ENCODE measurements around the gene NOS3.

NOS3 gene

DNA sequence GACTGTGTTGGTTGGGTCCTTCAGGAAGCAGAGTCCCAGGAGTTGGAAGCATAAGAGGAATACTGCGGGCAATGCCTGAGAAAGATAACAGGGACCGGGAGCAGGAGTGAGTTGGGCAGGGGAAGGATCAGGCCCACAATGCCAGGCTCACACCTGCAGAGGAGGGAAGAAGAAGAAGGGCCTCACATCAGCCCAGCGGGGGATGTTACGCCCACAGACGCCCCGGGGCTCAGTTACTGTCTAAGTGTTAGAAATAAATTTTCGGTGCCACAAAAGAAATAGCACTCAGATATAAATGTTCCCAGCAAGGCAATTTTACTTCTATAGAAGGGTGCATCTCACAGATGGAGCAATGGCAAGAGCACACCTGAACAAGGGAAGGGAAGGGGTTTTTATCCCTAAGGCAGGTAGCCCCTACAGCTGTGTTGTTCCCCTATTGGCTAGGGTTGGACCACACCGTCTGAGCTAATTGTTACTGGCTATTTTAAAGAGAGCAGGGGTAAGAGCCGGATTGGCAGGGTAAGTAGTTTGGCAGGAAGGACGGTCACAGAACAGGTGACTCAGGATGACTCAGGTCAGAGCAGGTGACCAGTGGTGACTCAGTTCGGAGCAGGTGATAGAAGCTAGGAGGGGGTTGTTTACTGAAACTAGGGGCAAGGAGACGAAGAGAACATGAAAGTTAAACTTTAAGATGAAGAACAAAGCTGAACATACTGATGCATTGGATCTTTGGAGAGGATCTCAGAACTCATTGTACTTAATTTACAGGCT is at the start of gene NOS3:
NOS3 (plus strand) TSS at position 602 of the 771 bp plus-strand sequence. CDS start 2,787 bp downstream, outside the sequence.
- no peak for DNase-seq (ENCODE audit: low read depth, low spot score)

DNA sequence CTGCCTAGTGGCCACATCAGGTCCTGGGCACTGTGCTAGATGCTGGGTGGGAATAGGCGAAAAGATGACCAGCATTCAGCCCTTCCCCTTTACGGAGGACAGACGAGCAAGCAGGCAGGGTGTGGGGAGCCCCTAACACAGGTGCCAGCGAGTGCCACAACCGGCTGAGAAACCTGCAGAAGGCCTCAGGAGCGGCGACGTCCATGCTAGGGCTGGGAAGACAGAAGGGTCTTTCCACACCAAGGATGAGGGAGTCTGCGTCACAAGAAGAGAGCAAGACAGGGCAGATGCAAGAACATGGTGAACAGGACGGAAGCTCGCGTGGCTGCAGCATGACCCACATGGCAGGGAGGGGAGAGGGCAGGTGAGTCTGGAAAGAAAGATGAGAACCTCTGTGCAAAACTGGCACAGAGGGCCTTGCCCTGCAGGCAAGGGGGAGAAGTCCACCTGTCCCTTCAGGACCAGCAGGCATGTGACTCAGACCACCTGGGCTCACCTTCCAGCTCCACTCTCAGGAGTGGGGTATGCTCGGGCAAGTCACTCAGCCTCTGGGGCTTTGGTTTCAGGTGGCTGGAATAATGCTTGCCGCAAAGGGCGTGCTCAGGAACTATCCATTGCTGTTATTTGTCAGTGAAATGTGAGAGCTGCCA is 49.3 kb upstream of the NOS3 start:
- no peak for DNase-seq (ENCODE audit: low read depth, low spot score)

DNA sequence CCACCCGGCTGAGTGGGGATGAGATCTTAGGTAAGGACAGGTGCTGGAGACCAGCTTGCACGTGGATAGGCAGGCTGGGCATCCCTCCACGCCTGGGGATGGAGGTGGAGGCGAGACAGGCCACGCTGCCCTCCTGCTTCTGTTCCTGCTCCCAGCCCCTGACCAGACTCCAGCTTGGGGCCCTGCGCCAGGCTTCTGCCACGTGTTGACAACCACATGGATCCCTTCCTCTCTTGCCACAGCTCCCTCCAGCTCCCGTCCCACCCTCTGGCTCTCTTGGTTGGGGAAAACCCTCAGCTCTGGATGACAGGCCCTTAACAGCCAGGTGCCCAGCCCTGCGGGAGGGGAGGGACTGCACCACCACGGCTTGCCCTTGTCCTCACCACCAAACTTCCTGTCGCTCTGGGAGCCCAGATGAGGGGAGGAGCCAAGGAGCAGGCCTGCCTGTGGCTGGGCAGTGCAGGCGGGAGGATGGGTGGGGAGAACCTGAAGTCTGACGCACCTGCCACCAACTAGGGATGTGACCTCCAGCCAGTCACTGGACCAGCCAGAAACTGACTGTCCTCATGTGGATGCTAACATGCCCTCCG is 48.7 kb upstream of the NOS3 start:
- DNase-seq (ENCODE audit: low read depth, low spot score) = no peak

DNA sequence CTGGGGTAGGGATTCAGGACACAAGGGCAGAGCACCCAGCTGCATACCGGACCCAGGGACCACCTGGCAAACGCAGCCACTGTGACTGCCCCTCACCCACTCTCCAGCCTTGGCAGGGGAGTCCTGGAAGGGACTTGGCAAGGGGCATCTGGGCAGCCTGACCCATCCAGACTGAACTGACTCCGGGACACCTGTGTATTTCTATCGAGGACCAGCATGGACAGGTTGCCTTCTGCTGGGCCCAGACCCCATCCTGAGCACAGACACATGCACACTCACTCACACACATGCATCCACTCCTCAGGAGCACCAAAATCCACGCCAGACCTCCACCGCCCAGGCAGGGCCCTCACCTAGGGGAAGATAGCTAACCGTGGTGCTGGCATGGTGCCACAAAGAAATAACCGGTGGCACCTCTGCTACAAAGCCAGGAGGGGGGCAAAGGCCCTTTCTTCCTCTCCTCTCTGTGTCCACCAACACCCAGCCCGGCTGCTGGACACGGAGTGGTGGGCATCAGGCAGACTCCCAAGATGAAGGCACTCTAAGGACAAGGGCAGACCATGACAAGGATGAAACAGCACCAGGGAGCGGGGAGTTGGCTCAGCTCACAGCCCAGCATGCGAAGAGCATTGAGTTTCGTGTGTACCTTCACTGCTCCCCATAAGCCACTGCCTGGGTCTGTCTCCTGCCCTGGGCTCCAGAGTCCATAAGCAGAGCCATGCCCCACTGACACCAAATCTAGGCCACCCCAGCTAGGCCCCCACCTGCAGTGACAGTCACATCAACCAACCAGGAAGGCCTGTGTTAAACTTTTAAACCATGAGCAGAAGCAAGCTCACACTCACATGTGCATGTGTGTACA is 48.0 kb upstream of the NOS3 start:
- no peak for DNase-seq (ENCODE audit: low read depth, low spot score)

DNA sequence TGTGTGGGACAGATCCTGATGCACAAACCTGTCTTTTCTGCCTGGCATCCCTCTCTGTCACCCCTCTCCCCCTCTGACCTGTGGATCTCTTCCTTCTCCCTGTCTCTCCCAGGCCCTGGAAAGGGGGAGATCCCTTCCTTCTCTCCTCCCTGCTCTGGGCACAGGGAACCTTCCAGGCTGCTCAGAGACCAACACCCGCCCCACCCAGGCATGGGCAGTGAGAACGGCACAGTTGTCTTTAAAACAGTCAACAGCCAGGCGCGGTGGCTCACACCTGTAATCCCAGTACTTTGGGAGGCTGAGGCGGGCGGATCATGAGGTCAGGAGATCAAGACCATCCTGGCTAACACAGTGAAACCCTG is 47.4 kb upstream of the NOS3 start:
- DNase-seq (ENCODE audit: low read depth, low spot score) = no peak

DNA sequence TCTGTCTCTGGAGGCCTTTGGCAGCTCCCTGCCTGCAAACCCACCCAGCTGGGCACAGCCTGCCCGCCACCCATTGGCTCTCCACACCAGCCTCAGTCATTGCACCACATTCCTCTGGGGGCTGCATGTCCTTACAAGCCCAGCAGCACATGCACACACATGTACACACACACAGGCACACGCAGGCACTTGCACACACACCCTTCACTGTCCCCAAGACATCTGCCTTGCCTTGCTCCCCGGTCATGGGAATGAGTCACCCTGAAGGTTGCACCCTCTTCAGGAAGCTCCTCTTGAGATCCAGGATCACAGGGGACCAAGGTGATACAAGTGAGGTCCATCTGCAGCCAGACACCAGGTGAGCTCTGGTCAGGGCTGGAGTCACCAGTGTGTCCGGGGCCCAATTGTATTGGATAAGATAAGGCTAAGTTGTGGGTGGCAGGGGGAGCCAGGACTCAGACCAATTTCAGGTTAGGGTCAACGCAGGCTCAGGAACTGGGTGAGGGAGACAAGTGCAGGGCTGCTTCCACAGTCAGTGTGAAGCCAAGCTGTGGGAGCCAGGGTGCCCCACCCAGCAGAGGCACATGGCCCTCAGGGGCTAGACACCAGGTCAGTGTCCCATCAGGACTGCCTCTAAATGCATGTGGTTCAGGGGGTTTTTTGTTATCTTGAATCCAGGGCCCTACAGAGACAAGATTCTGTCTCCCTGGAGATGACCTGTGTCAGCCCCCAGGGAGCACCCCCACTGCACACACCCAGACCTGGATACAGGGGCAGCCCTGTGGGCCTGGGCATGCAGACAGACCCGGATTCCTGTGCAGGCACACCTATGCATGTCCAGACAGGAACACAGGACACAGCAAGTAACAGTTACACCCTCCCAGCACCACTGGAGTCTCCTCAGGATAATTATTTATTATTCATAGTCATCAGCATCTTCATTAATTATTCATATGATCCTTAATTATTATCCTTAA is 46.5 kb upstream of the NOS3 start:
- no peak for DNase-seq (ENCODE audit: low read depth, low spot score)

DNA sequence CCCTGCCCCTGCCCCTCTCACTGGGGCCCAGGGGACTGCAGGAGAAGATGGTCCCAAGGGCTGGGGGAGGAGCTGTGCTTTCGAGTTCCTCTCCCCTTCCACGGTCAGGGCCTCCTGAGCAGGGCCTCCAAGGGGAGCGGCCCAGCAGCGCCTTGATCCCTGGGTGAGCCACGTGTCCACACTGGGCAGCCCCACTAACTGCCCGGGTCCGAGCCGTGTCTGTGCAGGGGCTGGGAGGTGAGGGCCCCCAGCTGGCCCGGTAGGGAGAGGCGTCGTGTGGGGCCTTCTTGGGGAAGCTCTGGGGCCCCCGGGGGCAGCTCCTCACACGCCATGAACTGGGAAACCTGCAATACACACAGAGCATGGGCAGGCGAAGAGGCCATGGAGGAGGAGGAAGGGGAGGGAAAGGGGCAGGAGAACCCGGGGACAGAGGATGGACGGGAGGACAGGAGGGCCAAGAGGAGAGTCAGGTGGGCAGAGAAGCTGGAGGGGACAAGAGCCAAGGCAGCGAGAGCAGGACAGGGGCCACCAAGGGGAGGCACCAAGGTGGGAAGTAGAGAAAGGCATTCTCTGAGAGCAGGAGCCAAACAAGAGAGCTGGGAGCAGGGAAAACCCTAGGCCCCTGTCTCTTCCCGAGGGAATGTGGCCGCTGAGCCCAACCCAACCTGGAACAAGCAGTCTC is 45.5 kb upstream of the NOS3 start:
- DNase-seq (ENCODE audit: low read depth, low spot score) = no peak

DNA sequence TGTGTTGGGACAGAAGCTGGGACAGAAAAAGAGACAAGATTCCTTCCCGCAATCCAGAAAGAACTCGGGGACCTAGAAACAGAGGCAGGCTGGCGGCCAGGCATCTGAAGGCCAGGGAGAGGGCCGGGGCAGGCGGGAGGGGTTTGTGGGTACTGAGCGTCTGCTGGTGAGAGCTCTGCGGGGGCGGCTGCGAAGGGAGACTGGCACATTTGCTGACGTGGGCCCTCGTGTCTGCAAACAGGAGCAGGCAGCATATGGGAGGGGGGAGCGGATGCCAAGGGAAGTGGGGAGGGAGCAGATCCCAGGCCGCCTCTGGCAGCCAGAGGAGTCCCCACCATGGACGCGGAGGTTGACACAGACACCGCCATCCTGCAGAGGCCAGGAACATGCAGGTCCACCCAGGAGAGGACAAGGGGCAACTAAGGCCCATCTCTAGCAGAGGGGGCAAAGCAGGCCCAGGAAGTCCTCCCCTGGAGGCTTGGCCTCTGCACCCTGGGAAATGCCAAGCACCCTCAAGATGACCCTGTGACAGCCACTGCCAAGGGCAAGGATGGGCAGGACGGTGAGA is 44.9 kb upstream of the NOS3 start:
- no peak for DNase-seq (ENCODE audit: low read depth, low spot score)

DNA sequence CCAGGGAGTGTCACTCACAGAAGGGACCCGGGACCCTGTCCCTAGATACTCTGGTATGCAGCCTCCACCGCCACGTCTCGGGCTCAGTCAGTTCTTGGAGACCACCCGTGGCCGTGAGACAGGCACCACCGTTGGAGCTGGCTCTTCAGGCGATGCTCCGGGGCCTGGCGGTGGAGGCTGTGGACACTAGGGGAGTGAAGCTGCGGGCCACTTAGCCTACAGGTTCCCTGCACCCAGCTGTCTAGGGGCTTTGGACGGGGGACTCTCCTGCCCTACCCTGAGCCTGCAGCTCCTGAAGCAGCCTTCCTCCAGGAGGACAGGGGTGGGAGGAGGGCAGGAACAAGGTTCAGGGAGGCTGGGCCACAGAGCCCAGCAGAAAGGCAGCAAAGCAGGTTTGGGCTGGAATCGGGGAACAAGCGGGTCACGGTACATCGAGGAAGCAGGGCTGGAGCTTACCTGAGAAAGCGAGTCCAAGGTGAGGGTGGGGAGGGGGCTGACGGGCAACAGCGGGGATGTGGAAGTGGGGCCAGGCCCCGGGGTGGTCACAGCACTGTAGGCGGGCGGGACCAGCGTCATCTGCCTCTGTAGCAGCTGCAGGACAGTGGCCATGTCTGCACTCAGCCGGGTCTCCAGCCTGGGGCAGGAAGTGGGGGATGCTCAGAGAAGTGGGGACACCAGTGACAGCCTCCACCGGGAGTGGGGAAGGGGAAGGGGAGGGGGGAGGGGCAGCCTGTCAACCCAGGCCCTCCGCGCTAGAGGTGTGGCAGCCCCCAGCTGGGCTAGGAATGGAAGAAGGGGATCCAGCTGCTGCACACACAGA is 44.2 kb upstream of the NOS3 start:
- DNase-seq (ENCODE audit: low read depth, low spot score) = no peak

DNA sequence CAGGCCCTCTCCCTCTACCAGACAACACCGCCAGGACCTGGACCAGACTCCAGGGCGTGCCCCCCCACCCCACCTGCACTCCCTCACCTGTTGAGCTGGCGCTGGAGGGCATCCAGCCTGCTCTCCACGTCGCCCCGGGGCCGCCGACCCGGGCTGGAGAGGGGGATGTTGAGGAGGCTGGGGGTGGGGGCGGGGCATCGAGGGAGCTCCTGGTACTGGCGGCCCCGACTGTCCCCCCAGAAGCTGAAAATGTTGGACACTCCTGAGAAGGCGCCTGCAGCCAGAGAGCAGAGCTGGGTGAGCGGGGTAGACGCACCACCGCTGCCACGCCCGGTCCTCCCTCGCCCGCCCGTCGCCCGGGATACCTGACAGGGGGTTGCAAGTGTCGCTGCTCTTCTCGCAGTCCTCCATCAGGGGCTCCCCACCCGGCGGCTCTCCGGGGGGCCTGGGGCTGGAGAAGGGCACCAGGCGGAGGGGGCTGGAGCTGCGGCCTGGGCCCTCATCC is 43.5 kb upstream of the NOS3 start:
- DNase-seq (ENCODE audit: low read depth, low spot score) = no peak

DNA sequence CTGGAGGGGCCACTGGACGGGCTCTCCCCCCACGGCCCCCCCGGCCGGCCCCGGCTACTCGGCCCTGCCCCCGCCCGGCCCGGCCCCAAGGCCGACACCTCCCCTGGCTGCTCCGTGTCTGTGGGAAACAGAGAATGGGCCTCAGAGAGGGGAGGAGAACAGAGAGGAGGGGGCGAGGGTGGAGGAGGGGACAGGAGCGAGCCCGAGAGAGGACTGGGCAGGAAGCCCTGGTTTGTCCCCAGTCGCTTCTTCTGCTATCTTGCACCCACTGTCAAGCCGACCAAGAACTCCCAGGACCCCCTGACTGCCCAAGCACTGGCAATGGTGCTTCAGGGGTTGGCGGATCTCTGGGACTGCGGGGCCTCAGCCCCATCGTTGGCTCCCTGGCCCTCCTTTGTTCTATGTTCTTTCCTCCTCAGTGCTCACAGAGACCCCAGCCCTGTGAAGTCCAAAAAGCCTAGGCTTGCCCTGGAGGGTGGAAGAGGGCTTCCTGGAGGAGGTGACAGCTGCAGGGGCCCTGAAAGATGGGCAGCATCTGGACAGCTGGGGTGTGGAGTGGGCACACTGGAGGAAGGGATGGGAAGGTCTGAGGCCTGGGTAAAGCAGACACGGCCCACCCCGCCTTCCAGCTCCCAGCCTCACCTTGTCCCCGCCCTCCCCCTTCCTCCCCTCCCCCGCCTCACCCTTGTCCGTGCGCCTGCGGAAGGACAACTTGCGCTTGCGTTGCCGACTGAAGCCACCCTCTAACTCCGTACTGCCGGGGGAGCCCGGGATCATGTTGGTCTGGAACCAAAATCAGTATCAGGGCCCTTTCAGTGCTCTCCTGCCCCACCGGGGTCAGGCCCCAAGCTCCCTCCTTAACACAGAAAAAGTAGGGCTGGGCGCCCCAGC is 42.8 kb upstream of the NOS3 start:
- DNase-seq (ENCODE audit: low read depth, low spot score) = no peak

DNA sequence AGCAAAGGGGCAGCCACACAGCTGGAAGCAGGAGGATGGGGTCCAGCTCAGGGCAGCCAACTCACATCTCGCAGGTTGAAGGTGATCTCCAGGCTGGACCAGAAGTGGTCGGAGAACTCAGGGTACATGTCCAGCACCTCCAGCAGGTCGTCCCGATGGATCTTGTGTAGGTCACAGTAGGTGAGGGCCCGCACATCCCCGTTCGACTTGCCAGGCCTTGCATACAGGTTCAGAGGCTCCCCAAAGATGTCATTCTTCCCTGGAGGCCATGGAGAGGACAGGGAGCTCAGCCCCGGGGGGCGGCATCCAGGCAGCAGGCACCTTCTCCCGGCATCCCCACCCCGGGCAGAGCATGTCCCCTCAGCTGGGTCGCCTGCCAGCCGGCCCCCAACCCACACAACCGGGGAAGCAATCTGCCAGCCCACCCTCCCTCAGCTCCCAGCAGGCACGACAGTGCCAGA is 42.0 kb upstream of the NOS3 start:
- DNase-seq (ENCODE audit: low read depth, low spot score) = no peak

DNA sequence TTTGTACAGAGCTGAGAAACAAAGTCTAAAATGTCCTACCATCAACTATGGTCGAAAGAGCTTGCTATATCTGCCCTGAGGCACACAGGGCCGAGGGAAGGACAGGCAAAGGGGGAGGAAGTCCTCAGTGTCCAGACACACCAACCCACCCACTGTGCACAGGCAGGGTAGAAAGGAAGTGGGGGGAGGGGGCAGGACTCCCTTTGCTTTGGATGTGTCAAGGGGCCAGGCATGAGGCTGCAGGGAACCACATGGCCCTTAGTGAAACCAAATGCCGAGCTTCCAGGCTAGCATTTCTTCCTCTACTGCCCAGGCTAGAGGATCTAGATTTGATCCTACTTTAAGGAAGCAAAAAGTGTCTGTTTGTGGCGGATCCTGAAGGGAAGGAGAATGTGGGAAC is 41.3 kb upstream of the NOS3 start:
- peak; percentile 29 for DNase-seq (ENCODE audit: low read depth, low spot score)

DNA sequence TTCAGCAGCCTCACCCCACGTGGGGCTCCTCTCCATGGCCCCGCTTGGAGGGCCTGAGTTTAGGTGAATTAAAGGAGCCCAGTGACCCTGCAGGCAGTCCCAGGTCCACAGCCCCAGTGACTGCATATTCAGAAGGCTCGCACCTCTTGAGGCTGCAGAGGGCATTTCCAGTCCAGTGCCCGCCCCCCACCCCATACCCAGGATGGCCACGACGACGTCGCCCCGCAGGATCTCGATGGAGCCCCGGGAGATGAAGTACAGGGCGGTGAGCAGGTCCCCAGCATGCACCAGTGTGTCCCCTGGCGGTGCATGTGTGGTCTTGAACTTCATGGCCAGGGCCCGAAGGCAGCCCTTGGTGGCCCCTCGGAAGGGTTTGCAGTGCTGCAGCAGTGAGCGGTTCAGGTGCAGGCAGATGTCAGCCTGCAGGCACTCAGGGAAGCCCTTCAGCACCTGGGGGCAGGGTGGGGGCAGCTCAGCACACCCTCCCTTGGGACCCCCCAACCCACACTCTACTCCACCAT is 40.8 kb upstream of the NOS3 start:
- no peak for DNase-seq (ENCODE audit: low read depth, low spot score)

DNA sequence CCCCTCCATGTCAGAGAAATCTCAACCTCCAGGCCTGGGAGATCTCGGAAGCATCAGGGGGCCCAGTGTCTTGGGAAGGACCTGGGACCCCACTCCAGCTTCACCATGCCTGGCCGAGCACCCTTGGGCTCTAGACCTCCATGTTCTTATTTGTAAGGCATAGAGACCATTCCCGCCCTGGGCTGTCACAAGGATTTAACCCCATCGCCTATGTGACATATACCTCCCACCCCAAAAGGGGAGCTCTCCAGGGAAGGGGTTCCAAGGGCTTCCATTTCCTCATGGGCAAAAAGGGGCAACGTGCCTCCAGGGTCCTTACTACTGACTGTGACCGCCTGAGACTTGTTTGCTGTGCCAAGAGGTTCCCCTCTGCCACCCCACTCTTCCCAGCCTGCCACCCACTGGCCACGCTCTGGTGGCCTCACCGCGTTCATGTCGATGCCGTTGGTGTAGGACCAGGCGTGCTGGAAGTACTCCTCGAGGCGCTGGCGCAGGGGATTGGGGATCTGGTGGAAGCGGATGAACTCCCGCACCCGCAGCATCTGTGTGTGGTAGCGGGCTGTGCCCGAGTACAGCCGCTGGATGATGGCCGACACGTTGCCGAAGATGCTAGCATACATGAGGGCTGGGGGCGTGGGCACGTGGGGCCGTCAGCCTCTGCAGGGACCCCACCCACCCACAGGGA is 40.2 kb upstream of the NOS3 start:
- no peak for DNase-seq (ENCODE audit: low read depth, low spot score)

DNA sequence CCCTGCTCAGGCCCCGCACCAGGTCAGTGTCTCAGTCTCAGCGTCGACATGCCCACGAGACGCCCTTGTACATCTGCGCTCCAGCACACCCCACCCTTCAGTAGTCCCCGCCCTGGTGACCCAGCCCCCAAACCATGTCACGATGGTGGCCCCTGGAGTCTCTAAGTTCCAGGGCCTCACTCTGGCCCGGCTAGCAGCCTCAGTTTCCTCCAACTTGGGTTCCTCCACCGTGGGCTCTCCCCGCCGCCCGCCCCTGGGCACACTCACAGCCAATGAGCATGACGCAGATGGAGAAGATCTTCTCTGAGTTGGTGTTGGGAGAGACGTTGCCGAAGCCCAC is 39.7 kb upstream of the NOS3 start:
- DNase-seq (ENCODE audit: low read depth, low spot score) = no peak

DNA sequence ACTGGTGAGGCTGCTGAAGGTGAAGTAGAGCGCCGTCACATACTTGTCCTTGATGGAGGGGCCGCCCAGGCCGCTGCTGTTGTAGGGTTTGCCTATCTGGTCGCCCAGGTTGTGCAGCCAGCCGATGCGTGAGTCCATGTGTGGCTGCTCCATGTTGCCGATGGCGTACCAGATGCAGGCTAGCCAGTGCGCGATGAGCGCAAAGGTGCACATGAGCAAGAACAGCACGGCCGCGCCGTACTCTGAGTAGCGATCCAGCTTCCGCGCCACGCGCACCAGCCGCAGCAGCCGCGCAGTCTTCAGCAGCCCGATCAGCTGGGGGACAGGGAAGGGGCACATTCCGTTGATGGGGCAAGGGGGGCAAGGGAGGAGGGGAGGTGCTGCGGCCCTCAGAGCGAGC is 39.3 kb upstream of the NOS3 start:
- no peak for DNase-seq (ENCODE audit: low read depth, low spot score)

Measured in smooth muscle cell of the brain vasculature (primary cell).